ENCODE data around the gene IGLL1.
"Not testable (repeated sequence)": the region's sequence is repeated elsewhere in the genome, so short reads cannot be mapped to it uniquely, and the experiment has no call there.

IGLL1 gene

GRCh38 chr22:23540837-23541236 lies 39.3 kb downstream of the IGLL1 start:
- not testable (repeated sequence) for DNase-seq (ENCODE audit: low read depth)

GRCh38 chr22:23539839-23540198 lies 40.3 kb downstream of the IGLL1 start:
- DNase-seq (ENCODE audit: low read depth), result not testable (repeated sequence)

GRCh38 chr22:23539135-23539838 lies 40.8 kb downstream of the IGLL1 start:
- DNase-seq (ENCODE audit: low read depth), result peak; percentile 39

GRCh38 chr22:23538696-23539030 lies 41.4 kb downstream of the IGLL1 start:
- DNase-seq (ENCODE audit: low read depth), result not testable (repeated sequence)

- not testable (repeated sequence) for DNase-seq (ENCODE audit: low read depth)
Observed at GRCh38 chr22:23537830-23538695, 42.0 kb downstream of the IGLL1 start.

GRCh38 chr22:23537416-23537815 lies 42.7 kb downstream of the IGLL1 start:
- DNase-seq (ENCODE audit: low read depth), result no peak

GRCh38 chr22:23536821-23537345 lies 43.2 kb downstream of the IGLL1 start:
- no peak for DNase-seq (ENCODE audit: low read depth)

- DNase-seq (ENCODE audit: low read depth), result not testable (repeated sequence)
Observed at GRCh38 chr22:23535790-23536661, 44.1 kb downstream of the IGLL1 start.

GRCh38 chr22:23534851-23535717 lies 45.0 kb downstream of the IGLL1 start:
- DNase-seq (ENCODE audit: low read depth), result no peak

GRCh38 chr22:23534201-23534850 lies 45.8 kb downstream of the IGLL1 start:
- DNase-seq (ENCODE audit: low read depth), result no peak

GRCh38 chr22:23533771-23534191 lies 46.3 kb downstream of the IGLL1 start:
- DNase-seq (ENCODE audit: low read depth), result no peak

GRCh38 chr22:23533328-23533762 lies 46.7 kb downstream of the IGLL1 start:
- no peak for DNase-seq (ENCODE audit: low read depth)

- DNase-seq (ENCODE audit: low read depth), result no peak
Observed at GRCh38 chr22:23532731-23533130, 47.4 kb downstream of the IGLL1 start.

GRCh38 chr22:23531966-23532705 lies 48.0 kb downstream of the IGLL1 start:
- DNase-seq (ENCODE audit: low read depth), result no peak

GRCh38 chr22:23531283-23531956 lies 48.7 kb downstream of the IGLL1 start:
- no peak for DNase-seq (ENCODE audit: low read depth)

- DNase-seq (ENCODE audit: low read depth), result no peak
Observed at GRCh38 chr22:23530766-23531282, 49.3 kb downstream of the IGLL1 start.

GRCh38 chr22:23530106-23530505 lies 50.0 kb downstream of the IGLL1 start:
- no peak for DNase-seq (ENCODE audit: low read depth)

- DNase-seq (ENCODE audit: low read depth), result no peak
Observed at GRCh38 chr22:23529166-23530103, 50.7 kb downstream of the IGLL1 start.

All from stimulated activated CD8-positive, alpha-beta memory T cell treated with anti-CD3 and anti-CD28 coated beads, Interleukin-12 subunit alpha, Interleukin-12 subunit beta, amount 100 ng/mL, for 4 hours (primary cell).